ENCODE results near the gene ANXA11.
"Not testable (repeated sequence)": the region's sequence is repeated elsewhere in the genome, so short reads cannot be mapped to it uniquely, and the experiment has no call there.

The ANXA11 gene

GRCh38 chr10:80247611-80248010, 42.3 kb upstream of the ANXA11 start:
- H3K36me3 ChIP-seq (ENCODE audit: control insufficient read depth in 1 of 2, insufficient read depth in 2 of 2, low read depth in 1 of 2, low read length in 2 of 2); H3K4ac ChIP-seq (ENCODE audit: low read depth in 1 of 2, low read length in 2 of 2); H2AK5ac ChIP-seq (ENCODE audit: low read length, severe bottlenecking); H3K23ac ChIP-seq (ENCODE audit: low read length in 2 of 2); H3K27ac ChIP-seq (ENCODE audit: low read length, poor library complexity, severe bottlenecking); H2BK12ac ChIP-seq (ENCODE audit: low read length in 2 of 2); DNase-seq; H3K14ac ChIP-seq (ENCODE audit: low read length in 2 of 2); H2BK5ac ChIP-seq (ENCODE audit: low read depth, low read length, poor library complexity, severe bottlenecking); H4K91ac ChIP-seq (ENCODE audit: low read length); H3K18ac ChIP-seq (ENCODE audit: low read depth in 1 of 2, low read length in 2 of 2); H4K8ac ChIP-seq (ENCODE audit: low read length); H3K4me3 ChIP-seq (ENCODE audit: insufficient read depth in 1 of 2, low read depth in 1 of 2, low read length in 2 of 2); H3K4me1 ChIP-seq (ENCODE audit: control insufficient read depth, insufficient read depth, low read depth, low read length); H3K79me1 ChIP-seq (replicated peaks; ENCODE audit: low read length, poor library complexity, severe bottlenecking); H3K4me2 ChIP-seq (ENCODE audit: low read length, poor library complexity, severe bottlenecking); H2BK15ac ChIP-seq (ENCODE audit: low read depth, poor library complexity, severe bottlenecking); H2AFZ ChIP-seq (ENCODE audit: low read depth, low read length); H3K9me3 ChIP-seq (ENCODE audit: control insufficient read depth, low read length); H3K9ac ChIP-seq (ENCODE audit: low read length); H2BK120ac ChIP-seq (ENCODE audit: low read depth, low read length); H3K27me3 ChIP-seq (ENCODE audit: control insufficient read depth in 1 of 2, insufficient read depth in 1 of 2, low read length in 2 of 2): not testable (repeated sequence)
- 91% methylated on average over 15 of the region's 20 CpGs for WGBS

DNA sequence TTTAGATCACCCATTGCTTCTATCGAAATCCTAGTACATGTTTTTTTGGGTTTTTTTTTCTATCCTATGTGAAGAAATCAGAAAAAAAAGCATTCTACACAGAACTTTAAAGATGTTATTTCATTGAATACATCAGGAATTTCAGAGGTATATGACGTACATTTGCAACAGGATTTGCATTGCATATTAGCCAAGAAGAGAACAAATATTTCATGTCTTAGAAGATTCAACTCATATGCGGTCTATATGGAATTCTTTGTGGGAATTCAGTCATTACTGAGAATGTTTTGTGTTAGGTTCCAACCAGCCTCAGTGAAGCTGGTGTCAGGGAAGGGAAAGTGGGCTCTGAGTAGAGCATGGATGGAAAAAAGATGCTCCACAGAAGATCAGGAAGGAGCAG, 39.0 kb upstream of the ANXA11 start:
- H4K8ac ChIP-seq (ENCODE audit: low read length); DNase-seq; H2AFZ ChIP-seq (ENCODE audit: low read depth, low read length); H2BK12ac ChIP-seq (ENCODE audit: low read length in 2 of 2); H2AK5ac ChIP-seq (ENCODE audit: low read length, severe bottlenecking); H4K91ac ChIP-seq (ENCODE audit: low read length); H3K4me3 ChIP-seq (ENCODE audit: insufficient read depth in 1 of 2, low read depth in 1 of 2, low read length in 2 of 2); H3K79me1 ChIP-seq (replicated peaks; ENCODE audit: low read length, poor library complexity, severe bottlenecking); H3K4me1 ChIP-seq (ENCODE audit: control insufficient read depth, insufficient read depth, low read depth, low read length); H3K27me3 ChIP-seq (ENCODE audit: control insufficient read depth in 1 of 2, insufficient read depth in 1 of 2, low read length in 2 of 2); H3K23ac ChIP-seq (ENCODE audit: low read length in 2 of 2); H2BK5ac ChIP-seq (ENCODE audit: low read depth, low read length, poor library complexity, severe bottlenecking); H2BK120ac ChIP-seq (ENCODE audit: low read depth, low read length); H2BK15ac ChIP-seq (ENCODE audit: low read depth, poor library complexity, severe bottlenecking); H3K9me3 ChIP-seq (ENCODE audit: control insufficient read depth, low read length); H3K9ac ChIP-seq (ENCODE audit: low read length); H3K4me2 ChIP-seq (ENCODE audit: low read length, poor library complexity, severe bottlenecking); H3K14ac ChIP-seq (ENCODE audit: low read length in 2 of 2); H3K27ac ChIP-seq (ENCODE audit: low read length, poor library complexity, severe bottlenecking); H3K36me3 ChIP-seq (ENCODE audit: control insufficient read depth in 1 of 2, insufficient read depth in 2 of 2, low read depth in 1 of 2, low read length in 2 of 2); H3K18ac ChIP-seq (ENCODE audit: low read depth in 1 of 2, low read length in 2 of 2); H3K4ac ChIP-seq (ENCODE audit: low read depth in 1 of 2, low read length in 2 of 2): not testable (repeated sequence)
- 89% methylated on average over 1 of the region's 3 CpGs for WGBS

DNA sequence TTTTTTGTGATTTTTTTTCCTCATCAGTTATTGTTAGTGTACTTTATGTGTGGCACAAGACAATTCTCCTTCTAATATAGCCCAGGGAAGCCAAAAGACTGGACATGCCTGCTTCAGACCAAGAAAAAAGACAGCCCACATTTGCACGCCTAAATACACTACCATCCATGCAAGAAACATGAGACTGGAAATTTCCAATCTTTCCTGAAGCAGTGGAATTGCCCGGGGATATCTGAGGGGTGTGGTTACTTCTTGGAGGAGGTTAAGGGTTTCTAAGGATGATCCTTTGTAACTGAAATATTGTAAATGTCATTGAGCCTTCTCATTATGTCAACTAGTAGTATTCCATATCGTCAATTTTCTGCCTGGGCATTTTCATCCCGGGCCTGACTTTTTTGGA, 37.0 kb upstream of the ANXA11 start:
- not testable (repeated sequence) for H2AK5ac ChIP-seq (ENCODE audit: low read length, severe bottlenecking); H3K27ac ChIP-seq (ENCODE audit: low read length, poor library complexity, severe bottlenecking); H3K4me2 ChIP-seq (ENCODE audit: low read length, poor library complexity, severe bottlenecking)

GRCh38 chr10:80236457-80236856, 31.1 kb upstream of the ANXA11 start:
- not testable (repeated sequence) for H3K4me2 ChIP-seq (ENCODE audit: low read length, poor library complexity, severe bottlenecking); H2BK120ac ChIP-seq (ENCODE audit: low read depth, low read length)

More for the DNA sequence above, 37.0 kb upstream of the ANXA11 start:
- H2BK5ac ChIP-seq (ENCODE audit: low read depth, low read length, poor library complexity, severe bottlenecking); H2AFZ ChIP-seq (ENCODE audit: low read depth, low read length); H3K9ac ChIP-seq (ENCODE audit: low read length); H3K27me3 ChIP-seq (ENCODE audit: control insufficient read depth in 1 of 2, insufficient read depth in 1 of 2, low read length in 2 of 2); DNase-seq; H3K23ac ChIP-seq (ENCODE audit: low read length in 2 of 2); H4K91ac ChIP-seq (ENCODE audit: low read length); H3K4ac ChIP-seq (ENCODE audit: low read depth in 1 of 2, low read length in 2 of 2); H3K4me3 ChIP-seq (ENCODE audit: insufficient read depth in 1 of 2, low read depth in 1 of 2, low read length in 2 of 2); H2BK15ac ChIP-seq (ENCODE audit: low read depth, poor library complexity, severe bottlenecking); H3K14ac ChIP-seq (ENCODE audit: low read length in 2 of 2); H3K4me1 ChIP-seq (ENCODE audit: control insufficient read depth, insufficient read depth, low read depth, low read length); H3K79me1 ChIP-seq (replicated peaks; ENCODE audit: low read length, poor library complexity, severe bottlenecking); H3K9me3 ChIP-seq (ENCODE audit: control insufficient read depth, low read length); H2BK120ac ChIP-seq (ENCODE audit: low read depth, low read length); H4K8ac ChIP-seq (ENCODE audit: low read length); H2BK12ac ChIP-seq (ENCODE audit: low read length in 2 of 2); H3K18ac ChIP-seq (ENCODE audit: low read depth in 1 of 2, low read length in 2 of 2); H3K36me3 ChIP-seq (ENCODE audit: control insufficient read depth in 1 of 2, insufficient read depth in 2 of 2, low read depth in 1 of 2, low read length in 2 of 2): not testable (repeated sequence)
- WGBS, result no CpG with 5 or more reads among the region's 4 CpGs

More at GRCh38 chr10:80236457-80236856, 31.1 kb upstream of the ANXA11 start:
- not testable (repeated sequence) for H3K18ac ChIP-seq (ENCODE audit: low read depth in 1 of 2, low read length in 2 of 2); H3K4me1 ChIP-seq (ENCODE audit: control insufficient read depth, insufficient read depth, low read depth, low read length); H3K36me3 ChIP-seq (ENCODE audit: control insufficient read depth in 1 of 2, insufficient read depth in 2 of 2, low read depth in 1 of 2, low read length in 2 of 2); H4K8ac ChIP-seq (ENCODE audit: low read length); H2BK5ac ChIP-seq (ENCODE audit: low read depth, low read length, poor library complexity, severe bottlenecking); H3K79me1 ChIP-seq (replicated peaks; ENCODE audit: low read length, poor library complexity, severe bottlenecking); H2AK5ac ChIP-seq (ENCODE audit: low read length, severe bottlenecking); H3K14ac ChIP-seq (ENCODE audit: low read length in 2 of 2); H3K27me3 ChIP-seq (ENCODE audit: control insufficient read depth in 1 of 2, insufficient read depth in 1 of 2, low read length in 2 of 2); H3K4me3 ChIP-seq (ENCODE audit: insufficient read depth in 1 of 2, low read depth in 1 of 2, low read length in 2 of 2); DNase-seq; H3K9me3 ChIP-seq (ENCODE audit: control insufficient read depth, low read length); H3K23ac ChIP-seq (ENCODE audit: low read length in 2 of 2); H3K4ac ChIP-seq (ENCODE audit: low read depth in 1 of 2, low read length in 2 of 2); H3K27ac ChIP-seq (ENCODE audit: low read length, poor library complexity, severe bottlenecking); H2AFZ ChIP-seq (ENCODE audit: low read depth, low read length); H3K9ac ChIP-seq (ENCODE audit: low read length); H4K91ac ChIP-seq (ENCODE audit: low read length); H2BK15ac ChIP-seq (ENCODE audit: low read depth, poor library complexity, severe bottlenecking); H2BK12ac ChIP-seq (ENCODE audit: low read length in 2 of 2)
- 90% methylated on average over 2 of the region's 5 CpGs for WGBS

Data from mesenchymal stem cell (in vitro differentiated cells and primary cell).